Heart right ventricle (tissue), 16 donors: ENCODE data around the gene BRME1. TPM values are rescaled to one million over a fixed set of nuclear protein-coding genes. Genes with fewer than 3 reads are reported as not detected.

ENCODE experiments used
- ATAC-seq, 8 donors: fragments of 200-7000 bp; cut with Tn5 transposase; one replicate each; pipeline ENCODE4 v1.9.1; 2020; ENCODE audit warnings: mild to moderate bottlenecking in 8 of 8, moderate library complexity in 8 of 8, moderate number of reproducible peaks in 1 of 8
- DNase-seq, 2 donors: peaks; one replicate each; pipeline ENCODE4 v3.0.0-alpha.2; 2020
- H3K27ac ChIP-seq, 10 donors: fragments of 200-600 bp; sonication (generic) in 2 of 10; one replicate each; pipeline versions ENCODE4 v1.5.0 to v1.8.0; 2020 to 2022; ENCODE audit warnings: mild to moderate bottlenecking in 3 of 10
- H3K27me3 ChIP-seq, 7 donors: fragments of 200-600 bp; one replicate each; pipeline ENCODE4 v1.8.0; 2021 to 2022; ENCODE audit warnings: mild to moderate bottlenecking in 2 of 7
- H3K36me3 ChIP-seq, 9 donors: fragments of 200-600 bp; sonication (generic) in 1 of 9; one replicate each; pipeline versions ENCODE4 v1.5.0 to v1.8.0; 2020 to 2022; ENCODE audit warnings: mild to moderate bottlenecking in 2 of 9
- H3K4me1 ChIP-seq, 9 donors: fragments of 200-600 bp; sonication (generic) in 1 of 9; one replicate each; pipeline versions ENCODE4 v1.5.0 to v1.8.0; 2020 to 2022; ENCODE audit warnings: mild to moderate bottlenecking in 4 of 9
- H3K4me3 ChIP-seq, 10 donors: fragments of 200-600 bp; sonication (generic) in 2 of 10; one replicate each; pipeline versions ENCODE4 v1.5.0 to v1.8.0; 2020 to 2022; ENCODE audit warnings: mild to moderate bottlenecking in 7 of 10, moderate library complexity in 2 of 10
- H3K9me3 ChIP-seq, 11 donors: fragments of 200-600 bp in 10 of 11; sonication (generic) in 2 of 11; one replicate each; pipeline versions ENCODE4 v1.5.0 to v1.8.0; 2013 to 2022; ENCODE audit warnings: mild to moderate bottlenecking in 2 of 11, control low read depth in 1 of 11, moderate library complexity in 1 of 11
- CTCF ChIP-seq, 9 donors: fragments of 200-600 bp; sonication (generic) in 2 of 9; IDR thresholded peaks; one replicate each; pipeline versions ENCODE4 v1.5.0 to v1.8.0; 2021 to 2022; ENCODE audit warnings: antibody characterized with exemption in 9 of 9, mild to moderate bottlenecking in 5 of 9, moderate library complexity in 1 of 9
- whole genome bisulfite sequencing, 2 donors: extraction: QIAGEN DNeasy Blood & Tissue Kit; methylation state at CpG; one replicate each; pipeline ENCODE4 v1.1.7; 2013; ENCODE audit warnings: inconsistent platforms in 1 of 2; 5-methylcytosine and 5-hydroxymethylcytosine counted together
- intact Hi-C, 10 donors: fragments of 100-400 bp; cut with DNase I; formaldehyde crosslinking; loops; one replicate each; pipeline versions ENCODE4 v1.11.1 to v1.14.2; 2022
- polyA plus RNA-seq, 2 donors: library from polyadenylated mRNA; stranded (reverse); fragments of 200-250 nt; gene quantifications; one replicate each; pipeline ENCODE4 v1.2.3, GENCODE V29; 2013
- total RNA-seq, 10 donors: library from RNA; stranded (reverse); fragmentation: NEBNext Ultra II Directional in 3 of 10; extraction: Animal tissue kit (Norgen Biotek cat#: 25700) in 3 of 10; gene quantifications; one replicate each; pipeline versions ENCODE4 v1.2.1 to v1.2.4, GENCODE V29; 2021 to 2023
- donor health status: Arrhythmogenic right ventricular cardiomyopathy.
- donor health status: ischemic (EF 13 %, LVEDD 7.1; RV severe dilation, severe dysfunction).
- donor health status: healthy with polysubstance abuse.
- donor health status: DM: no; HTN: yes; CAD: no.
- donor health status: DM: no; HTN: no; CAD: no.
- donor health status: ischemic (EF 25% LVEDD 6.9; RV normal size, moderate dysfunction).
- donor health status: ischemic (EF 25% LVEDD 5.7; RV mildly dilated, moderate dysfunction).
- donor health status: healthy.
- donor health status: DM: yes; HTN: yes; CAD: no.
- donor health status: Ischemic cardiomyopathy.
- donor health status: ischemic (EF 35%, LVEDD 5.7; RV mildly dilated, moderate dysfunction).
- donor health status: nonischemic (EF 11% LVEDD 7.7; RV severe dilation, severe dysfunction).
- donor health status: DM: yes; HTN: yes; CAD: no.
- donor health status: PGD.
- donor health status: ischemic (EF 29% LVEDD 5.4; RV normal size, mild dysfunction).
- donor health status: nonischemic (EF 23%, LVEDD 6.1; RV moderate dilation, normal function).

The BRME1 gene
- total and polyA plus RNA-seq, 12 donors, result 0.19 to 2.0 (median 0.63) TPM; not detected in 2

DNA sequence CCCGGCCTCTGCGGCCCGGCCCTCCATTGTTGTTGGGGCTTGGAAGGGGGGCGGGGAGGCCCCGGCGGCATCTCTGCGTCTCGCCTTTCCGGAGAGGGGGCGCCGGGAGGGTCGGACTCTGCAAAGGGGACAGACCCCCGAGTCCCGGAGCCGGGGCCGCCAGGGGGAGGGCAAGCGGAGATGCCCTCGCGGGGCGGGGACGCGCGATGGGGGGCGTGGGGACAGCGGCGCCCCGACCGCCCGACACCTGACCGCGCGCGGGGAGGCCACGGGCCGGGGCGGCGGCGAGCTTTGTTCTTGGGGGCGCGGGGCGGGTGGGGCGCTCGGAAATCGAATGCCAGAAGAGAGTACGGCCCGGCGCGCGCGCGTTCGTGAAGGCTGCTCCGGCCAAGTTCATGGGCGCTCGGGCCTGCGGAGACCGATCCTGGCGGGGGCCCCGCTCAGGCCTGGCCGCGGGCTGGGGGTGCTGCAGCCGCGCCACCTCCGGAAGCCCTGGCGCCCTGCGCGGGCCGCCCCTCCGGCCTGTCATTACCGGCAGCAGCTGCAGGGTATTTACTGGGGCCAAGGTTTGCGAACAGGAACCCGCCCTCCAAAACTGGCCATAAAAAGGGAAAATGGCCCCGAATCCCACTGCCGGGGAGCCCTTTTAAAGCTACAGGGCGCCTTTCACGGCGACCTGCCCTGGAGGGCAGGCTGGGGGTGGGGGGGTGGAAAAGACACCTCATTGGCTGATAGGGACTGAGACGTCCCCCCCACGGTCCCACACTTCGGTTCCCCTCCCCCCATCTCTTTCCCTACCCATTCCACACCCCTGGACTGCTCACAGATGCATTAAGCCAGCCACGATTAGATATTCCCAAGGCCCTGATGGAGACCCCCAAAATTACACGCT is 40.1 kb downstream of the BRME1 start:
- peaks cover 9 to 36% (median 26%) of the 10 kb centered on the region in 9 donors for H3K4me1 ChIP-seq
- intact Hi-C loops, result loop anchor here in 3 of 10 donors (5.0 to 10.0 kb wide), 3 partner anchors 269 to 591 kb away; no protein-coding TSS in a partner anchor
- TF ChIP-seq CTCF (IDR thresholded peaks at IDR 0.05), result no peak
- DNase-seq (no peak), ATAC-seq (no peak)
- H3K27ac ChIP-seq, result peak overlapping the region in 8 of 10 donors; percentile 33 to 81 (median 62)
- 2% methylated on average over 74 to 82 of the region's 82 CpGs for WGBS, 2 donors
- peak overlapping the region; percentile 56 to 92 (median 75) for H3K4me3 ChIP-seq
- H3K36me3 ChIP-seq, result no peaks in the 10 kb centered on the region
- H3K27me3 ChIP-seq, result peaks cover 0 to 29% (median 0%) of the 10 kb centered on the region in 7 donors
- no peaks in the 10 kb centered on the region for H3K9me3 ChIP-seq

GRCh38 chr19:13864667-13865570 is 41.0 kb downstream of the BRME1 start:
- 6 to 16% methylated on average over 45 to 107 of the region's 113 CpGs for WGBS, 2 donors
- no peak for DNase-seq
- H3K4me3 ChIP-seq, result peak overlapping the region in 9 of 10 donors; percentile 64 to 92 (median 77)

GRCh38 chr19:13864046-13864666 is 41.8 kb downstream of the BRME1 start:
- peak overlapping the region in 5 of 10 donors; percentile 13 to 95 (median 62) for H3K27ac ChIP-seq
- no peak for DNase-seq
- TF ChIP-seq CTCF (IDR thresholded peaks at IDR 0.05), result no peak

More at GRCh38 chr19:13864667-13865570, 41.0 kb downstream of the BRME1 start:
- intact Hi-C loops, result loop anchor here in 9 of 10 donors (5.0 to 10.0 kb wide), 5 partner anchors 68 to 590 kb away; partner anchors contain the start of gene ZSWIM4 (in 1 of the 9)
- no peak for ATAC-seq
- peaks cover 0 to 29% (median 0%) of the 10 kb centered on the region in 7 donors for H3K27me3 ChIP-seq
- no peaks in the 10 kb centered on the region for H3K9me3 ChIP-seq
- peak overlapping the region in 6 of 10 donors; percentile 13 to 81 (median 62) for H3K27ac ChIP-seq
- no peaks in the 10 kb centered on the region for H3K36me3 ChIP-seq
- H3K4me1 ChIP-seq, result peaks cover 9 to 38% (median 27%) of the 10 kb centered on the region in 9 donors
- no peak for TF ChIP-seq CTCF (IDR thresholded peaks at IDR 0.05)

More at GRCh38 chr19:13864046-13864666, 41.8 kb downstream of the BRME1 start:
- intact Hi-C loops, result loop anchor here in 9 of 10 donors (5.0 to 10.0 kb wide), 5 partner anchors 67 to 589 kb away; partner anchors contain the start of gene ZSWIM4 (in 1 of the 9)
- no peaks in the 10 kb centered on the region for H3K36me3 ChIP-seq
- no peaks in the 10 kb centered on the region for H3K9me3 ChIP-seq
- H3K27me3 ChIP-seq, result peaks cover 0 to 29% (median 0%) of the 10 kb centered on the region in 7 donors
- peaks cover 9 to 38% (median 27%) of the 10 kb centered on the region in 9 donors for H3K4me1 ChIP-seq
- no peak for ATAC-seq
- peak overlapping the region in 1 of 10 donors; percentile 73 for H3K4me3 ChIP-seq
- WGBS, 2 donors, result 42 to 46% methylated on average over 13 of the region's 13 CpGs
